NCI-H82 treated with DMSO at 0.1 percent for 48 hours (cell line): Measurements from ENCODE around the gene APLF.
"Not testable (repeated sequence)": the region's sequence is repeated elsewhere in the genome, so short reads cannot be mapped to it uniquely, and the experiment has no call there.

Experiments used
- DNase-seq: peaks from one replicate; lab custom pipeline; 2025; ENCODE audit not compliant: unreplicated experiment; lab: John Stamatoyannopoulos, UW

The APLF gene

GRCh38 chr2:68438455-68439303 is 28.7 kb upstream of the APLF start:
- no peak for DNase-seq

GRCh38 chr2:68441179-68441993 is 26.0 kb upstream of the APLF start:
- peak; percentile 83 for DNase-seq

GRCh38 chr2:68441994-68442322 is 25.4 kb upstream of the APLF start:
- no peak for DNase-seq

- not testable (repeated sequence) for DNase-seq
Observed at GRCh38 chr2:68446425-68446824, 21.0 kb upstream of the APLF start.

- no peak for DNase-seq
Observed at GRCh38 chr2:68447118-68447517, 20.3 kb upstream of the APLF start.

- DNase-seq, result no peak
Observed at GRCh38 chr2:68448671-68449653, 18.4 kb upstream of the APLF start.

GRCh38 chr2:68452158-68452900 is 15.1 kb upstream of the APLF start:
- DNase-seq, result no peak

- no peak for DNase-seq
Observed at GRCh38 chr2:68453761-68454360, 13.5 kb upstream of the APLF start.

- no peak for DNase-seq
Observed at GRCh38 chr2:68454719-68455118, 12.7 kb upstream of the APLF start.

- DNase-seq, result no peak
Observed at GRCh38 chr2:68456198-68456597, 11.2 kb upstream of the APLF start.

GRCh38 chr2:68458981-68459380 is 8.4 kb upstream of the APLF start:
- no peak for DNase-seq

GRCh38 chr2:68463287-68463877 is 4.0 kb upstream of the APLF start:
- peak; percentile 16 for DNase-seq

GRCh38 chr2:68464651-68465050 is 2.7 kb upstream of the APLF start:
- no peak for DNase-seq

- no peak for DNase-seq
Observed at GRCh38 chr2:68465081-68465916, 2.1 kb upstream of the APLF start.

GRCh38 chr2:68466361-68466777 is 1.0 kb upstream of the APLF start:
- no peak for DNase-seq

GRCh38 chr2:68466778-68467076 is 658 bp upstream of the APLF start:
- no peak for DNase-seq

- no peak for DNase-seq
Observed at GRCh38 chr2:68468801-68469200, 1.4 kb downstream of the APLF start.

- no peak for DNase-seq
Observed at GRCh38 chr2:68469935-68470334, 2.5 kb downstream of the APLF start.

GRCh38 chr2:68471385-68471784 is 4.0 kb downstream of the APLF start:
- DNase-seq, result no peak
